ENCODE measurements around the gene RNF148. TPM values are rescaled to one million over a fixed set of nuclear protein-coding genes. Genes with fewer than 3 reads are reported as not detected.

Gene RNF148
- total RNA-seq, 4 donors from 2014 or later: 0.95 to 9.1 (median 3.2) TPM

DNA sequence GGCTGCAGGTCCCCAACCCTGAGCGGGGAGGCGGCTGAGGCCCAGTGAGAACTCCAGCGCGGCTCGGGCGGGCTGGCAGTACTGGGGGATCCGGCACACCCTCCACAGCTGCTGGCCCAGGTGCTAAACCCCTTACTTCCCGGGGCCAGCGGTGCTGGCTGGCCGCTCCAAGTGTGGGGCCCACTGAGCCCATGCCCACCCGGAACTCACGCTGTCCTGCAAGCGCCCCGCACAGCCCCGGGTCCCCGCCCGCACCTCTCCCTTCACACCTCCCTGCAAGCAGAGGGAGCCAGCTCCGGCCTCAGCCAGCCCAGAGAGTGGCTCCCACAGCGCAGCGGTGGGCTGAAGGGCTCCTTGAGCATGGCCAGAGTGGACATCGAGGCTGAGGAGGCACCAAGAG lies 28.8 kb downstream of the RNF148 start:
- H3K4me3 ChIP-seq: no peak overlapping the region
- TF ChIP-seq, protein P1, sequence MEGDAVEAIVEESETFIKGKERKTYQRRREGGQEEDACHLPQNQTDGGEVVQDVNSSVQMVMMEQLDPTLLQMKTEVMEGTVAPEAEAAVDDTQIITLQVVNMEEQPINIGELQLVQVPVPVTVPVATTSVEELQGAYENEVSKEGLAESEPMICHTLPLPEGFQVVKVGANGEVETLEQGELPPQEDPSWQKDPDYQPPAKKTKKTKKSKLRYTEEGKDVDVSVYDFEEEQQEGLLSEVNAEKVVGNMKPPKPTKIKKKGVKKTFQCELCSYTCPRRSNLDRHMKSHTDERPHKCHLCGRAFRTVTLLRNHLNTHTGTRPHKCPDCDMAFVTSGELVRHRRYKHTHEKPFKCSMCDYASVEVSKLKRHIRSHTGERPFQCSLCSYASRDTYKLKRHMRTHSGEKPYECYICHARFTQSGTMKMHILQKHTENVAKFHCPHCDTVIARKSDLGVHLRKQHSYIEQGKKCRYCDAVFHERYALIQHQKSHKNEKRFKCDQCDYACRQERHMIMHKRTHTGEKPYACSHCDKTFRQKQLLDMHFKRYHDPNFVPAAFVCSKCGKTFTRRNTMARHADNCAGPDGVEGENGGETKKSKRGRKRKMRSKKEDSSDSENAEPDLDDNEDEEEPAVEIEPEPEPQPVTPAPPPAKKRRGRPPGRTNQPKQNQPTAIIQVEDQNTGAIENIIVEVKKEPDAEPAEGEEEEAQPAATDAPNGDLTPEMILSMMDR (IDR thresholded peaks at IDR 0.05): no peak
- TF ChIP-seq POLR2A (IDR thresholded peaks at IDR 0.05): no peak

DNA sequence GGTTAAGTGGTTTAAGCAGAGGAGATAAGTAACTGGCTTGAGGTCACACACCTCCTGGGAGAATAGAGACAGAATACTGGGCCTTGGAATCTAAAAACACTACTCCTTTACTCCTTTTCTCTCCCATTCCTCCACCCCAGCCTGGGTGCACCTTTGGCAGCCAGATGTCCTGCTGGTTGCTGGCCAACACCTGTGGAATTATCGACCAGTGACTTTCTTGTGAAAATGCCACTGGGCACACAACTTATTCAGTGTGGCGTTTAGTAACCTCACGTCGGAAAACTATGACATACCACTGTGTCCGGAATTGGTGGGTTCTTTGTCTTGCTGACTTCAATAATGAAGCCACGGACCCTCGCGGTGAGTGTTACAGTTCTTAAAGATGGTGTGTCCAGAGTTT lies 30.2 kb downstream of the RNF148 start:
- Histone ChIP-seq H3K4me3 (no peak overlapping the region), H3K27ac (no peak overlapping the region), H3K4me1 (no peaks in the 10 kb centered on the region), H3K36me3 (no peaks in the 10 kb centered on the region), H3K9me3 (no peaks in the 10 kb centered on the region), H3K27me3 (no peaks in the 10 kb centered on the region)
- DNase-seq: no peak
- no peak for TF ChIP-seq POLR2A (IDR thresholded peaks at IDR 0.05)
- TF ChIP-seq, protein P1 (IDR thresholded peaks at IDR 0.05): no peak

More for the DNA sequence above, 28.8 kb downstream of the RNF148 start:
- no peak overlapping the region for H3K27ac ChIP-seq
- no peaks in the 10 kb centered on the region for H3K4me1 ChIP-seq
- no peaks in the 10 kb centered on the region for H3K36me3 ChIP-seq
- H3K9me3 ChIP-seq: no peaks in the 10 kb centered on the region
- no peaks in the 10 kb centered on the region for H3K27me3 ChIP-seq
- DNase-seq: no peak

DNA sequence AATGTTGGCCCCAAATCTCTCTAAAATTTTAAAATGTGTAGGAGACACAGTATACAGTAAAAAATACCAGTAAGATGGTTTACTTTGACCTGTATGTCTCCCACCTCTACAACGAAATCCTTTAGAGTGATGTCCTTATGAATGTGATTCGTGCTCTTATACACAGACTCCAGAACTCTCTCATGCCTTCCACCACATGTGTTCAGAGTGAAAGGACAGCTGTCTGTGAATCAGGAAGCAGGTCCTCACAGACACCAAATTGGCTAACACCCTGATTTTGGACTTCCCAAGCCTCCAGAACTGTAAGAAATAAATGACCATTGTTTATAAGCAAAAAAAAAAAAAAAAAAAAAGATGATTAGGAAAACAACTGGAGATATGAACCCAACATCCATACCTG lies 39.0 kb downstream of the RNF148 start:
- no peak for DNase-seq
- Histone ChIP-seq H3K9me3 (no peaks in the 10 kb centered on the region), H3K36me3 (no peaks in the 10 kb centered on the region), H3K27me3 (no peaks in the 10 kb centered on the region), H3K4me3 (no peak overlapping the region), H3K4me1 (no peaks in the 10 kb centered on the region), H3K27ac (no peak overlapping the region)
- no peak for TF ChIP-seq POLR2A (IDR thresholded peaks at IDR 0.05)
- TF ChIP-seq, protein P1 (IDR thresholded peaks at IDR 0.05): no peak

DNA sequence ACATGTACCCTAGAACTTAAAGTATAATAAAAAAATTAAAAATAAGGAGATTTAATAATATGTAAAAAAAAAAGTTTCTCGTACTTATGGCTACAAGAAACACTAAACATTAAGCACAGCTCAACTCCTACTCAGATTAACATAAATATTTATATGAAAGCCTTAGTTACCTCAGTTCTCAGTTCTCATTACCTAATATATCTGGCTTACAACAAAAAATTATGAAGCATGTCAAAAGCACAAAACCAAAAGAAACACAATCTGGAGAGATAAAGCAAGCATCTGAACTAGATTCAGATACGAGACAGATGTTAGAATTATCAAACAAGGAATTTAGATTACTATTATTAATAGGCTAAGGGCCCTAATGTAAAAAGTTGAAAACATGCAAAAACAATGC lies 43.9 kb downstream of the RNF148 start:
- DNase-seq: no peak
- no peak overlapping the region for H3K4me3 ChIP-seq
- no peaks in the 10 kb centered on the region for H3K36me3 ChIP-seq
- no peak overlapping the region for H3K27ac ChIP-seq
- TF ChIP-seq POLR2A (IDR thresholded peaks at IDR 0.05): no peak
- TF ChIP-seq, protein P1 (IDR thresholded peaks at IDR 0.05): no peak
- H3K9me3 ChIP-seq: no peaks in the 10 kb centered on the region
- H3K4me1 ChIP-seq: no peaks in the 10 kb centered on the region
- no peaks in the 10 kb centered on the region for H3K27me3 ChIP-seq

DNA sequence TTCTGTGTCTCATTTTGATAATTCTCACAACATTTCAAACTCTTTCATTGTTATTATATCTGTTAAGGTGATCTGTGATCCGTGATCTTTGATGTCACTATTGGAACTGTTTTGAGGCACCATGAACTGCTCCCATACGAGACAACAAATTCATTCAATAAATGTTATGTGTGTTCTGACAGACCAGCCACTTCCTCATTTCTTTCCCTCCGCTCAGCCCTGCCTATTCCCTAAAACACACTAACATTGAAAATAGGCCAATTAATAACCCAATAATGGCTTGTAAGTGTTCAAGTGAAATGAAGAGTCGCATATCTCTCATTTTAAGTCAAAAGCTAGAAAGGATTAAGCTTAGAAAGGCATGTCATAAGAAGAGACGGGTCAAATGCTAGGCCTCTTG lies 49.0 kb downstream of the RNF148 start:
- Histone ChIP-seq H3K4me1 (no peaks in the 10 kb centered on the region), H3K36me3 (no peaks in the 10 kb centered on the region), H3K27me3 (no peaks in the 10 kb centered on the region), H3K4me3 (no peak overlapping the region), H3K27ac (no peak overlapping the region), H3K9me3 (no peaks in the 10 kb centered on the region)
- no peak for DNase-seq
- no peak for TF ChIP-seq POLR2A (IDR thresholded peaks at IDR 0.05)
- TF ChIP-seq, protein P1 (IDR thresholded peaks at IDR 0.05): no peak

DNA sequence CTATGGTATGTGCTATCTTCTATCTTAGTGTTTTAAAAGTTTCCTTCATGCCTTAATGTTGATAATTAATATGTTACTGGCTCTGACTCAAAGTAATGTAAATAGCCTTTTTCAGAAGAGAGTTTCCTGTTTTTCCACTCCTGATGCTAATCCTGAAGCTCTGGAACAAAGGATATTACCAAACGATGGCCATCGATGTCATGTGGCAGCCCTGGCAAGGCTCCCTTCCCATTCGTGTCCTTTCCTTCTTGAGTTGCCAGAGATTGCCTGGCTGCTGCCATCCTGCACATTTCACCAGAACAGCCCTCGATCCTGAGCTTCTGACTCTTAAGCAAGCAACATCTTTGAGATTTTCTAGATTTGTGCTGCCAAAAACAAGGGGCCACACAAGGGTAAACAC lies 49.8 kb downstream of the RNF148 start:
- DNase-seq: no peak

More for the DNA sequence above, 49.8 kb downstream of the RNF148 start:
- H3K27ac ChIP-seq: no peak overlapping the region
- no peaks in the 10 kb centered on the region for H3K4me1 ChIP-seq
- H3K27me3 ChIP-seq: no peaks in the 10 kb centered on the region
- TF ChIP-seq, protein P1 (IDR thresholded peaks at IDR 0.05): no peak
- TF ChIP-seq POLR2A (IDR thresholded peaks at IDR 0.05): no peak
- no peaks in the 10 kb centered on the region for H3K36me3 ChIP-seq
- no peak overlapping the region for H3K4me3 ChIP-seq
- no peaks in the 10 kb centered on the region for H3K9me3 ChIP-seq
